ENCODE results near the gene RIPOR2. TPM values are rescaled to one million over a fixed set of nuclear protein-coding genes. Genes with fewer than 3 reads are reported as not detected.

RIPOR2 gene
- total RNA-seq, 2 experiments from 2014 or later: 18.0 to 28.9 TPM

DNA sequence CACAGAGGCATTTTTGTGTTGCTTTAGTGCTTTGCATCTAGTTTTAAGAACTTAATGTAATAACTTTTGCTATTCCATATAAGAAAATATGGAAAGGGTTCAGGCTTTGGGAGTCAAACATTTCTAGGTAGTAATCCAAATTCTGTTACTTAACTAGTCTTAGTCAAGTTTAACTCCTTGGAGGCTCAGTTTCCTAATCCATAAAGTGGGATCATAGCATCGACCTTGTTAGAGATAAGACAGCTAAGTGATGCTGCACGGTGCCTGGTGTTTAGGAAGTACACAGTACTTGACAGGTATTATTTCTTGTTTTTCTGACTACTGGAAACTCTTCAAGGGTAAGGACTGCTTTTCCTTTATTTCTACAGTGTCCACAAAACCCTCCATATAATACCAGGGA, 112.6 kb downstream of the RIPOR2 start:
- intact Hi-C loops (cut with micrococcal nuclease; ENCODE audit: unreplicated experiment): no loop called here
- ChIA-PET POLR2A (interaction anchor here (0.6 to 1.5 kb wide), 2 partner anchors 12 to 203 kb away, joined by 4 to 5 read pairs; no protein-coding TSS in a partner anchor), CTCF (ENCODE audit: unreplicated experiment) (no interaction called here)
- H3K36me3 ChIP-seq (ENCODE audit: insufficient read depth, low read length): peaks cover 42% of the 10 kb centered on the region
- DNase-seq (ENCODE audit: low spot score): no peak
- TF ChIP-seq CTCF (conservative IDR thresholded peaks at IDR 0.05; ENCODE audit: low read length) (no peak), EZH2phosphoT487 (IDR thresholded peaks at IDR 0.05; ENCODE audit: borderline replicate concordance, low read depth, low read length) (no peak)
- no peak overlapping the region for H3K4me3 ChIP-seq (ENCODE audit: low read depth, low read length, poor library complexity, severe bottlenecking)
- H3K79me2 ChIP-seq (ENCODE audit: insufficient read depth, low read depth, low read length): no peaks in the 10 kb centered on the region
- H3K27ac ChIP-seq (ENCODE audit: low read depth, low read length, poor library complexity, severe bottlenecking): no peak overlapping the region
- no TSS peak for BruUV-seq (replicated peaks)
- H3K4me1 ChIP-seq (ENCODE audit: insufficient read depth, low read length, poor library complexity, severe bottlenecking): no peaks in the 10 kb centered on the region
- H3K4me2 ChIP-seq (ENCODE audit: low read length): no peak overlapping the region
- no peak overlapping the region for H2AFZ ChIP-seq (ENCODE audit: low read length)
- no peaks in the 10 kb centered on the region for H4K20me1 ChIP-seq (ENCODE audit: insufficient read depth, low read length)
- no peaks in the 10 kb centered on the region for H3K9me3 ChIP-seq (ENCODE audit: low read length)
- no peaks in the 10 kb centered on the region for H3K9me2 ChIP-seq (ENCODE audit: insufficient read depth, low read length)

- Histone ChIP-seq H3K9me3 (ENCODE audit: low read length) (no peaks in the 10 kb centered on the region), H3K9me2 (ENCODE audit: insufficient read depth, low read length) (no peaks in the 10 kb centered on the region), H3K36me3 (ENCODE audit: insufficient read depth, low read length) (peaks cover 47% of the 10 kb centered on the region), H3K79me2 (ENCODE audit: insufficient read depth, low read depth, low read length) (no peaks in the 10 kb centered on the region), H3K4me3 (ENCODE audit: low read depth, low read length, poor library complexity, severe bottlenecking) (no peak overlapping the region), H2AFZ (ENCODE audit: low read length) (no peak overlapping the region), H3K4me1 (ENCODE audit: insufficient read depth, low read length, poor library complexity, severe bottlenecking) (no peaks in the 10 kb centered on the region), H3K4me2 (ENCODE audit: low read length) (no peak overlapping the region), H4K20me1 (ENCODE audit: insufficient read depth, low read length) (no peaks in the 10 kb centered on the region), H3K27ac (ENCODE audit: low read depth, low read length, poor library complexity, severe bottlenecking) (no peak overlapping the region)
- no TSS peak for BruUV-seq (replicated peaks)
- ChIA-PET POLR2A (interaction anchor here (0.6 to 0.9 kb wide), 2 partner anchors 12 to 147 kb away, joined by 4 to 5 read pairs; no protein-coding TSS in a partner anchor), CTCF (ENCODE audit: unreplicated experiment) (no interaction called here)
- intact Hi-C loops (cut with micrococcal nuclease; ENCODE audit: unreplicated experiment): no loop called here
- no peak for DNase-seq (ENCODE audit: low spot score)
- no peak for TF ChIP-seq CTCF (conservative IDR thresholded peaks at IDR 0.05; ENCODE audit: low read length)
- TF ChIP-seq EZH2phosphoT487 (IDR thresholded peaks at IDR 0.05; ENCODE audit: borderline replicate concordance, low read depth, low read length): no peak
These were observed 113.1 kb downstream of the RIPOR2 start for GRCh38 chr6:24822696-24823095.

DNA sequence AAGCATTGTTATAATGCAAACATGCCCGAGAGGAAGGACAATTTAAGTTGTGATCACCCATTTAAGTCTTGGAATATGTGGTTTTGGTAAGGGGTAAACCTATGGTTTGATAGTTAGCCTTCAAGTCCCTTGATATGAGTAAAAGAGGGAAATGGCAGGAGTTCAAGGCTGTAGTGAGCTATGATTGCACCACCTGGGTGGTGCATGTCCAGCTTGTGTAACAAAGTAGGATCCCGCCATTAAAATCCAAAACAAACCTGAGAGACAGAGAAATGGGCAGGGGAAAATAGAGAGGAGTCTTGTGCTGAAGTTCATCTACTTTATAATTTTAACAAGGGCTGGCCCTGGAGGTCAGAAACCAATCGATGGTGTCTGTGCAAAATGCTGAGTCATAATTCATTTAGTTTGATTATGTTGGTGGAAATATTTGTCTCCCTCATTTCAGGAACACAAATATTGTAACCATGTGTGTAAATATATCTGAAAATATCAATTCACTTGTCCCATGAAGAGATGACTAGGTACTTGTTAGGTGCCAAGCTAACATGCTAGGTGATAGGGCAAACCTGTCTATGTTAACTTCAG, 113.8 kb downstream of the RIPOR2 start:
- Histone ChIP-seq H3K9me3 (ENCODE audit: low read length) (no peaks in the 10 kb centered on the region), H2AFZ (ENCODE audit: low read length) (no peak overlapping the region), H3K79me2 (ENCODE audit: insufficient read depth, low read depth, low read length) (no peaks in the 10 kb centered on the region), H3K9me2 (ENCODE audit: insufficient read depth, low read length) (no peaks in the 10 kb centered on the region), H3K4me1 (ENCODE audit: insufficient read depth, low read length, poor library complexity, severe bottlenecking) (no peaks in the 10 kb centered on the region), H4K20me1 (ENCODE audit: insufficient read depth, low read length) (no peaks in the 10 kb centered on the region), H3K36me3 (ENCODE audit: insufficient read depth, low read length) (peaks cover 49% of the 10 kb centered on the region), H3K4me3 (ENCODE audit: low read depth, low read length, poor library complexity, severe bottlenecking) (no peak overlapping the region), H3K27ac (ENCODE audit: low read depth, low read length, poor library complexity, severe bottlenecking) (no peak overlapping the region), H3K4me2 (ENCODE audit: low read length) (no peak overlapping the region)
- DNase-seq (ENCODE audit: low spot score): no peak
- intact Hi-C loops (cut with micrococcal nuclease; ENCODE audit: unreplicated experiment): no loop called here
- TF ChIP-seq EZH2phosphoT487 (IDR thresholded peaks at IDR 0.05; ENCODE audit: borderline replicate concordance, low read depth, low read length): no peak
- no peak for TF ChIP-seq CTCF (conservative IDR thresholded peaks at IDR 0.05; ENCODE audit: low read length)
- BruUV-seq (replicated peaks): no TSS peak
- POLR2A ChIA-PET: interaction anchor here (0.9 kb wide), 1 partner anchor 147 kb away, joined by 4 read pairs; no protein-coding TSS in a partner anchor
- CTCF ChIA-PET (ENCODE audit: unreplicated experiment): no interaction called here

All from OCI-LY7 (cell line).